ENCODE results near the gene DCD. TPM values are rescaled to one million over a fixed set of nuclear protein-coding genes. Genes with fewer than 3 reads are reported as not detected.

The DCD gene
- total RNA-seq, 2 donors from 2014 or later, result not detected

DNA sequence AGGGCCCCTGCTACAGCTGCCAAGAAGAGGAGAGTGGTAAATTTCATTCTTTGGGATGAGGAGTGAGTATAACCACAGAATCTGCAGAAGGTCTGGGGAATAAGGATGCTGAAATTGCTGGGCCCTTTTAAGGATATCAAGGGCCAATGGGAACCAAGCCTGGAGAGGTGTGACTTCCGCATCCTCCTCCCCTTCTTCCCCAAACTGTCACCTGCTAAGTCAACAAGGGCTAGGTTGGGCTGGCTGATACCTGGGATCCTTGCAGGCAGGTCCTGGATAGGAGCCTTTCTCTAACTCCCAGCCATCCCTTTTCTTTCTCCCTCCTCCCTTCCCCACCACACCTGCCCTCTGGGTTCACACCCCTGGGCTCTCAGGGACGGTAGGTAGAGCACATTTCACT, 13.4 kb downstream of the DCD start, which contains the start of gene LACRT:
Gene LACRT (minus strand): TSS at position 101 of the 400 bp plus-strand sequence. CDS start 54 bp downstream, at position 47.
- Histone ChIP-seq H3K36me3 (no peaks in the 10 kb centered on the region), H3K4me1 (no peaks in the 10 kb centered on the region), H3K9ac (ENCODE audit: low read depth in 2 of 2, low read length in 2 of 2) (no peak within 1 kb of the TSS), H3K27ac (no peak within 1 kb of the TSS), H3K27me3 (no peaks in the 10 kb centered on the region), H3K9me3 (no peaks in the 10 kb centered on the region), H3K4me3 (no peak within 1 kb of the TSS)
- no peak for DNase-seq
- intact Hi-C loops (cut with DNase I), result no loop called here
- TF ChIP-seq, protein P1, sequence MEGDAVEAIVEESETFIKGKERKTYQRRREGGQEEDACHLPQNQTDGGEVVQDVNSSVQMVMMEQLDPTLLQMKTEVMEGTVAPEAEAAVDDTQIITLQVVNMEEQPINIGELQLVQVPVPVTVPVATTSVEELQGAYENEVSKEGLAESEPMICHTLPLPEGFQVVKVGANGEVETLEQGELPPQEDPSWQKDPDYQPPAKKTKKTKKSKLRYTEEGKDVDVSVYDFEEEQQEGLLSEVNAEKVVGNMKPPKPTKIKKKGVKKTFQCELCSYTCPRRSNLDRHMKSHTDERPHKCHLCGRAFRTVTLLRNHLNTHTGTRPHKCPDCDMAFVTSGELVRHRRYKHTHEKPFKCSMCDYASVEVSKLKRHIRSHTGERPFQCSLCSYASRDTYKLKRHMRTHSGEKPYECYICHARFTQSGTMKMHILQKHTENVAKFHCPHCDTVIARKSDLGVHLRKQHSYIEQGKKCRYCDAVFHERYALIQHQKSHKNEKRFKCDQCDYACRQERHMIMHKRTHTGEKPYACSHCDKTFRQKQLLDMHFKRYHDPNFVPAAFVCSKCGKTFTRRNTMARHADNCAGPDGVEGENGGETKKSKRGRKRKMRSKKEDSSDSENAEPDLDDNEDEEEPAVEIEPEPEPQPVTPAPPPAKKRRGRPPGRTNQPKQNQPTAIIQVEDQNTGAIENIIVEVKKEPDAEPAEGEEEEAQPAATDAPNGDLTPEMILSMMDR (IDR thresholded peaks at IDR 0.05), result no peak

DNA sequence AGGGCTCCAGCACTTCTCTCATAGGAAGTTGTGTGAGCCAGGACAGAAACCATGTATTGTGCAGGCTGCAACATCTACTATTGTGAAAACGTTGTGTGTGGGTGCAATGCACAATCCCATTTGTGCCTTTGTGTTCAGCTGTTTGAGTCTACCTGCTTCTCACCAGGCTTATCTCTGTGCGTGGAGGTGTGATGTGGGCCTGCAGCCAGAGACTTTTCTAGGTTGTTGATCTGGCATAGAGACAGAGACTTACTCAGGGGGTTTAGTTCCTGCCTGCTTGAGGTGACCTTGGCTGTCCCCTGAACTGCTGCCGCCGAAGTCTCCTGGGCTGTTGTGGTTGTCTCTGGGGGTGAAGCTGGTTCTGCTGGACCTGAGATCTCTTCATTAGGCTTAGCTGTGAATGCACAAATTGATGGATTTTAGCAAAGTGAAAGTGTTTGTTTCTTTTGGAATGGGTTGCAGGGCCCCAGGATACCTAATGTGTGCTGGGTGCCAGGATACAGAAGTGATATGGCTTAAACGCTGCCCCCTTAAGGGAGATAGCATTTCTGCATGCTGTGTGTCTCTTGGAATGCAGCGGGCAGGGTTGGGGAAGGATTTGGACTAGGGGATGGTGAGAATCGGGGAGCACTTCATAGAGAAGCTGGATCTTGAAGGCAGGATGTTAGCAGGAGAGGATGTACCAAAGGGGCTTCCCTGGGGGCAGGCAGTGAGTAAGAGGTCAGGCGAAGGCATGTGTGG, 16.0 kb downstream of the DCD start:
- intact Hi-C loops (cut with DNase I), result no loop called here
- DNase-seq, result no peak
- Histone ChIP-seq H3K9me3 (no peaks in the 10 kb centered on the region), H3K4me3 (no peak overlapping the region), H3K9ac (ENCODE audit: low read depth in 2 of 2, low read length in 2 of 2) (no peak overlapping the region), H3K27ac (no peak overlapping the region), H3K4me1 (no peaks in the 10 kb centered on the region), H3K36me3 (no peaks in the 10 kb centered on the region), H3K27me3 (no peaks in the 10 kb centered on the region)
- TF ChIP-seq, protein P1 (IDR thresholded peaks at IDR 0.05), result no peak

DNA sequence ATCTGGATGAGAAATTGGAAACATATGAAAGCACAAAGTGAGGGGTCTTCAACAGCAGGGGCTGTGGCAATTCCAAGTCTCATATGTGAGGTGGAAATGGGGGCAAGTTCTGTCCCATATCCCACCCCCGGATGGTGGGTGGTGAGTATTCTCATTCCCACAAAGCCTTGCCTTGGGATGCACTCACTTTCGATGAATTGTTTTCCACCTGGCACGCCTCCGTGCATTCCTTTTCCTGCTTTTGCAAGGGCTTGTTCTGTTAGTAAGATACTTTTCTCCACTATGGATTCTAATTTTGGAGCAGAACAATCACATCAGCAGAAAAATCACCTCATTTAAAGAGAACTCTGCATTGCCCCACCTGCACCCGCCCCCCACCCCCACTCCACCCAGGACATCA, 16.6 kb downstream of the DCD start:
- H3K4me1 ChIP-seq, result no peaks in the 10 kb centered on the region
- no peaks in the 10 kb centered on the region for H3K27me3 ChIP-seq
- DNase-seq, result no peak
- H3K9ac ChIP-seq (ENCODE audit: low read depth in 2 of 2, low read length in 2 of 2), result no peak overlapping the region
- TF ChIP-seq, protein P1 (IDR thresholded peaks at IDR 0.05), result no peak
- no peak overlapping the region for H3K4me3 ChIP-seq
- intact Hi-C loops (cut with DNase I), result no loop called here
- no peaks in the 10 kb centered on the region for H3K36me3 ChIP-seq
- H3K27ac ChIP-seq, result no peak overlapping the region
- no peaks in the 10 kb centered on the region for H3K9me3 ChIP-seq

DNA sequence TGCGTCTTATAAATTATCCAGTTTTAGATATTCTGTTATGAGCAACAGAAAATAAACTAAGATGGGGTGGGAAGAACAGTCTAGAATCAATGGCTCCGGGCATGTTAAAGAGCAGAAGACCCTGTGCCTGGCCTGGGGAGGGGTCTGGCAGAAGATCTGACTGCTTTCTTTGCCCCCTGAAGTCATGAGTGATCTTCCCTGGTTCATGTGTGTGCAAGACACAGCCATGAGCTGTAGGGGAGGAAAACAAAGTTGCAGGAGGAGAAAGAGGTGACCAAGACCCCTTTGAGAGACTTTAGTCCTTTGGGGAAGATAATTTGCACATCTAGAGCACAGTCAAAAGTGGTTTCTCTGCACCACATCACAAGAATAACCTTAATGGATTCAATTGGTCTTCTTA, 18.2 kb downstream of the DCD start:
- Histone ChIP-seq H3K27ac (no peak overlapping the region), H3K9me3 (no peaks in the 10 kb centered on the region), H3K4me1 (no peaks in the 10 kb centered on the region), H3K4me3 (no peak overlapping the region), H3K9ac (ENCODE audit: low read depth in 2 of 2, low read length in 2 of 2) (no peak overlapping the region), H3K36me3 (no peaks in the 10 kb centered on the region), H3K27me3 (no peaks in the 10 kb centered on the region)
- TF ChIP-seq, protein P1 (IDR thresholded peaks at IDR 0.05), result no peak
- intact Hi-C loops (cut with DNase I), result no loop called here
- no peak for DNase-seq

DNA sequence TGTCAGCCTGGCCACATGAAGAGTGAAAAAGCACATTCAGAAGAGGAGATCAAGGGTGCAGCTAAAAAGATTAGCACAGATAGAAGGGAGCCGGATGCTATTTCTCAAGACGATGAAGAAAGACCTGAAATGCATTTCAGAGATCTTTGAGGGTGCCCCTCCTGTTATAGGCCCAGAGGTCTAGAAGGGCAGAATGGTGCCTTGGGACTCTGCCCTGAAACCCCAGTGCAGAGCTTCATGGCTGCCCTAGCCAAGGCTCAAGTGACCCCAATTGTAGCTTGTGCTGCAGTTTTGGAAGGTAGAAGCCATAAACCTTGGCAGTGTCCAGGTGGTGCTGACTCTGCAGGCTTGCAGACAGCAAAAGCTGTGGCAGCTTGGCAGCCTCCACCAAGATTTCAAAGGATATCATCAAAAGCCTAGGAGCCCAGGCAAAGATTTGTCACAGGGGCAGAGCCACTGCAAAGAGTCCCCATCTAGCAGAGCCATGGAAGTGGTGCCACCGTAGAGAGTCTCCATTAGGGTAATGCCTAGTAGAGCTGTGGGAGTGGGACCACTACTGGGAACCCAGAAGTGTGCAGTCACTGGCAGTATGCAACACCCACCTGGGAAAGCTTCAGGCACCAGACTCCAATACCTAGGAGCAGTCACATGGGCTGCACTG, 19.8 kb downstream of the DCD start:
- Histone ChIP-seq H3K9me3 (no peaks in the 10 kb centered on the region), H3K9ac (ENCODE audit: low read depth in 2 of 2, low read length in 2 of 2) (no peak overlapping the region), H3K27ac (no peak overlapping the region), H3K36me3 (no peaks in the 10 kb centered on the region), H3K27me3 (no peaks in the 10 kb centered on the region), H3K4me1 (no peaks in the 10 kb centered on the region), H3K4me3 (no peak overlapping the region)
- TF ChIP-seq, protein P1 (IDR thresholded peaks at IDR 0.05), result no peak
- no peak for DNase-seq
- intact Hi-C loops (cut with DNase I), result no loop called here

Measured in colonic mucosa (tissue), 4 donors.